HG03575 (cell line): ENCODE measurements around the gene KCNJ6.
"Not testable (repeated sequence)": the region's sequence is repeated elsewhere in the genome, so short reads cannot be mapped to it uniquely, and the experiment has no call there.

ENCODE experiments used
- ATAC-seq: cut with Tn5 transposase; IDR thresholded peaks from one replicate; pipeline ENCODE4 v1.9.1; 2021; ENCODE audit not compliant: unreplicated experiment, insufficient number of reproducible peaks, low FRiP score; ENCODE audit errors: extremely low read depth

The KCNJ6 gene

GRCh38 chr21:37796011-37796410, 120.2 kb downstream of the KCNJ6 start:
- no peak for ATAC-seq

GRCh38 chr21:37793660-37794059, 122.6 kb downstream of the KCNJ6 start:
- no peak for ATAC-seq

DNA sequence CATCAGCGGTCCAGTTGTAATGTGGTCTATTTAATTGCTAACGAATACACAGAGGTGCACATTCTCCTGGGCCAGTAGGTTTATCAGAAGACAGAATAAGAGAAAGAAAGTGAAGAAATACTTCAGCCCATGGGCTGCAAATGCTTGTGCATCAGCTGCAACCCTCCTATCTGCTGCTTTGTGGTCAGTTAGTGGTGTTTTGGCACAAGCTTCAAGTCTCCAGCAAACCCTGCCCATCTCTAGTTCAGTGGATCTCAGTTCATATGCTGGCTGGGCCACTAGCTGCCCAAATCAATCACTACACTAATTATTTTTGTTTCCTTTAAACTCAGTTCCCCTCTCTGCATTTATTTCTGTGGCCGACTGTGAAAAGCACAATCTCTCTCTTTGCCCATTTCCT, 124.2 kb downstream of the KCNJ6 start:
- ATAC-seq, result no peak

GRCh38 chr21:37790905-37791304, 125.4 kb downstream of the KCNJ6 start:
- ATAC-seq, result no peak

GRCh38 chr21:37788503-37788902, 127.8 kb downstream of the KCNJ6 start:
- no peak for ATAC-seq

DNA sequence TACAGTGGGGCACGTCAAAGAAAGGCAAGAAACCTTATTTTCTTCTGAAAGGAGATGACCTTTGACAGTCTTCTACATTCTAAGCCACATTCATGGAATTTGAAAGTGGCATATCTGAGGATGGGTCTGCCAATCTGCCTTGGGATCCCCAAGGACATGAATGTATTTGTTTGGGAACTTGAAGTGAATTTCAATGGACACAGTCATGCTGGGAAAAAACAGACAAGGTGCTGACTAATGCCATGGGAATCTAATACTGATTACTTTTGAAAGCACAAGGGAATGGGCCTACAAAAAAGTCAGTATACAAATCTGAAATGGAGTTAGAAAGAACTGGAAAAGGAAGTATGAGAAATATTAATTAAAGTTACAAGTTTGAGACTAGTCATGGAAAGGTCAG, 128.8 kb downstream of the KCNJ6 start:
- ATAC-seq, result no peak

DNA sequence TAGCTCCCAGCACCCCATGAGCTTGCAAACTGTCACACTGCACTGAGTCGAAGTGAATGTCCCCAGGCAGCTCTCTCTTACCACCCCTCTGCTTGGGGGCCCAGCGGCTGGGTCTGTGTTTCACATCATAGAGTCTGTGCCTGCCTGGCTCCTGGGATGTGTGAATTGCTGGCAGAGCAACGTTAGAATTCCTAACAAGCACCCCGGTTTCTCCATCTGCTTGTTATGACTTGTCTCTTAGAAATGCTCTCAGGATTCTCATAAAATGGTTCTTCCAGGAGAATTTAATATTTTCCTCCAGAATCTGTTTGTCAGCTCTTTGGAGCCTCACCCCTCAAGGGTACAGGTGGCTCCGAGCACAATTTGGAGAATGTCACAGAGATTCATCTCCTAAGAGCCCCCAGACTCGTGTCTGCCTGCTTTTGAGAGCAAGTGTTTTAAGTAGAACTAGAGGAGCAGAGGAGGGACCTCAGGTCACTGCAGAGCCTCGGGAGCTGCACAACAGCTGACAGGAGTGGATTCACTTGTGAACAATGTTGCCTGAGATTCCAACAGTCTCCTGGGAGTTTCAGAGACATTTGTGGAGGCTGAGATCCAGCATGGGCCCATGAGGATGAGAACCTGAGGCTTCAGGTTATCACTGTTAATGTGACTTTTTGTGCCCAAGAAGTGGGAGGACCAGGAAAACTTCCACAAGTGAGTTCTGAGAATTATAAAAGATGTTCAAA, 131.5 kb downstream of the KCNJ6 start:
- no peak for ATAC-seq

- ATAC-seq, result no peak
Measured at GRCh38 chr21:37783016-37783415, 133.2 kb downstream of the KCNJ6 start.

- no peak for ATAC-seq
Measured at GRCh38 chr21:37780991-37781983, 135.0 kb downstream of the KCNJ6 start.

GRCh38 chr21:37771181-37771580, 145.1 kb downstream of the KCNJ6 start:
- no peak for ATAC-seq

GRCh38 chr21:37770461-37770860, 145.8 kb downstream of the KCNJ6 start:
- no peak for ATAC-seq

- no peak for ATAC-seq
Measured at GRCh38 chr21:37769656-37770055, 146.6 kb downstream of the KCNJ6 start.

DNA sequence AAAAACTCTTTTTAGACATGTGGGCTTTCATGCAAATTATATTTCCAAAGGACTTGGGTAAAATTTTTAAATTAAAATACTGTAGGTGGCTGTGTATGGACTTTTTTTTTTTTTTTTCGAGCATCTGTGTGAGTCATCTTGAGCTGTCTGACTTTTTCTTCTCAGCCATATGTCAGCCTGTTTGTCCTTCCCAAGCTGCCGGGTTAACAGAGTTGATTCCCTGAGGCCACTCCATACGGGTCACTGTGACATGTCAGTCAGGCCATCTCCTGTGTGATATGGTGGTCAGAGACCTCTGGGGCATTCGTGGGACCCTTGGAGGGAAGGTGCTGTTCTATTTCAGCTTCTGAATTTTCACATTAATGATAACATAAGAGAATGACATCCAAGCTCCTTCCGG, 148.3 kb downstream of the KCNJ6 start:
- ATAC-seq, result no peak

- no peak for ATAC-seq
Measured at GRCh38 chr21:37766129-37766528, 150.1 kb downstream of the KCNJ6 start.

DNA sequence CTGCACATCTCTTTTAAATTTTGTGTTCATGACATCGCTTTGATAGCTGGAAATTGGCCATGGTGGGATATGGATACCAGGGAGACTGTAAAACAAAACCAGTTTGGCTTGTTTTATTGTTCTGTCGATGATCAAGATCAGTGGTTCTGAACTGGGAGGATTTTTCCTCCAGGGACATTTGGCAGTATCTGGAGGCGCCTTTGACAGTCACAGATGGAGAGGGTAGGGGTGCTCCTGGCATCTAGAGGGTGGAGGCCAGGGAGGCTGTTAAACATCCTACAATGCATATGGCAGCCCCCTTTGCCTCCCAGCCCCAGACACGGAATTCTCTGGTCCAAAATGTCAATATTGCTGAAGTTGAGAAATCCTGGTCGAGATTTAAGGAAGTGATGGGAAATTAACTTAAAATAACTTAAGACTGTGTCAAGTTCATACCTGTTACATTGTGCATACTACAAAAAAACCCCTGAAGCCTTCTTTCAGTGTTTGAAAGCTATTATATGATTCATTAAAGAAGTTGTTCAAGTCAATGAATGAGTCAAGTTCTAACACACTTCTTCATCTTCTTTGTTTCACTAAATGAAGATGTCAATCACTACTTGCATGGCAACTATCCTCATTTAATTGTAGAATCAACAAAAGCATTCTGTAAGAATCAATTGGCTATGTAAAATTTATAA, 150.9 kb downstream of the KCNJ6 start:
- ATAC-seq, result no peak

GRCh38 chr21:37764691-37765090, 151.6 kb downstream of the KCNJ6 start:
- no peak for ATAC-seq

DNA sequence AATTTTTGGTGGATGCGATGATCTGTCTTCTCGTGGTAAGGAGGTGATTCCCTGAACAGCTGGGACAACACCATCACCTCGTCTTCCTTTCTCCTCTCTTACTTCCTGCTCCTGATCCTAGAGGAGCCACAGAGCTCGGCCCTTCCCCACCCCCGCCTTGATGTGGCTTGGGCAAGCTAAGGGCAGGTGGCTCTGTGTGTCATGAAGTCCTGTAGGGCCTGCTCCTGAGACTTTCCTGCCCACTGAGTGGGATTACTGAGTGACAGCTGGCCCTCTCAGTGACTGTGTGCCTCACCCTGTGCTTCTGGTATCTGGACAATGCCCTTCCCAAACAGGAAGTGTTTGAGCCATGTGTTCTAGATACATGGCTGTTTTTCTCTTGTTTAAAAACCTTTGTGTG, 153.0 kb downstream of the KCNJ6 start:
- no peak for ATAC-seq

- ATAC-seq, result no peak
Measured at GRCh38 chr21:37762606-37763005, 153.7 kb downstream of the KCNJ6 start.

DNA sequence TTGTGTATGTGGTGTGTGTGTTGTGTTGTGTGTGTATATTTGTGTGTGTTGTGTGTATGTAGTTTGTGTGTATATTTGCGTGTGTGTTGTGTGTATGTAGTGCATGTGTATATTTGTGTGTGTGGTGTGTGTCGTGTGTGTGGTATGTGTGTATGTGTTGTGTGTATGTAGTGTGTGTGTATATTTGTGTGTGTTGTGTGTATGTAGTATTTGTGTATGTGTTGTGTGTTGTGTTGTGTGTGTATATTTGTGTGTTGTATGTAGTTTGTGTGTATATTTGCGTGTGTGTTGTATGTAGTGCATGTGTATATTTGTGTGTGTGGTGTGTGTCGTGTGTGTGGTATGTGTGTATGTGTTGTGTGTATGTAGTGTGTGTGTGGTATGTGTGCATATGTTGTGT, 154.9 kb downstream of the KCNJ6 start:
- not testable (repeated sequence) for ATAC-seq

- no peak for ATAC-seq
Measured at GRCh38 chr21:37759777-37760176, 156.5 kb downstream of the KCNJ6 start.
